ENCODE data around the gene U2AF1L4.

- TF ChIP-seq POLR2A (IDR thresholded peaks at IDR 0.05) = no peak
- TF ChIP-seq CTCF (IDR thresholded peaks at IDR 0.05) = no peak
Measured at GRCh38 chr19:35789978-35790944, 45.0 kb upstream of the U2AF1L4 start.
